Fibroblast of mammary gland (primary cell): ENCODE data around the gene KIDINS220.
A peak's percentile ranks its signal among the peaks of the same experiment; 100 is the strongest.

Experiments
- DNase-seq: peaks from one replicate; pipeline ENCODE4 v3.0.0-alpha.2; 2010; ENCODE audit warnings: low read depth
- H3K4me3 ChIP-seq: 2 replicates; pipeline ENCODE4 v1.5.1; 2011; ENCODE audit warnings: low read depth, mild to moderate bottlenecking, low read length, moderate library complexity; ENCODE audit not compliant: control insufficient read depth
- CTCF ChIP-seq: conservative IDR thresholded peaks from 2 replicates; pipeline ENCODE4 v1.5.1; 2011; ENCODE audit warnings: low read depth, low read length, inconsistent platforms; ENCODE audit not compliant: control insufficient read depth, insufficient read depth

Gene KIDINS220

DNA sequence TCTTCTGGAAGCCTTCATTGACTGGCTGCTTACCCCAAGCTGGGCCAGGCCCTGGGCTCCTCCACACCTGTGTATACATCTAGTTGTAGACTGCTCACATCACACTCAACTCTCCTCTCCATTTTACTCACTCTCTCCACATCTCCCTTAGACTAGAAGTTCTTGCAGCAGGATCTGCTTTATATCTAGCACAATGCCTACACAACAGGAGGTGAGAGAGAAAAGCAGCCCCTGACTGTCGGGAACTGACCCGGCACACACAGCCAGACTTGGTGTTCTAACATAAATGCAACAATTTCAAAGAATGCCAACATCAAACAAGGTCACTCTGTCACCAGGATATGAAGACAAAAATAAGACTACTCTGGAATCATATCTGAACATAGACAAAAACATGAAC, 5.9 kb downstream of the KIDINS220 start:
- DNase-seq = no peak
- no peak for TF ChIP-seq CTCF
- H3K4me3 ChIP-seq = no peak overlapping the region

DNA sequence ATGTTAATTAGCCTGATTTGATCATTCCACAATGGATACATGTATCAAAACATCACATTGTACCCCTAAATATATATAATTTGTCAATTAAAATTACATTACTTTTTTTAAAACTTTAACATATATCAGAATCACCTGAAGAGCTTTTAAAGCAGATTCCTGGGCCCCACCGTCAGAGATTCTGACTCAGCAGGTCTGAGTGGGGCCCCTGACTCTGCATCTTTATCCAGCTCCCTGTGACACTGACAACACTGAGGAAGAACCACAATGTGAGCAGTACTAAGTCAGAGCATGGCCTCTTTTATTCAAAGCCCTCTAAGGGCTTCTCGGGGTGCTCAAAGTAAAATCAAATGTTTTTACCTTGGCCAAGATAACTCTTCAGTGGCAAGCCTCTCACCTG, 9.7 kb downstream of the KIDINS220 start:
- no peak for DNase-seq
- TF ChIP-seq CTCF = no peak
- no peak overlapping the region for H3K4me3 ChIP-seq

- no peak overlapping the region for H3K4me3 ChIP-seq
- TF ChIP-seq CTCF = no peak
- peak; percentile 36 for DNase-seq
Observed at GRCh38 chr2:8822218-8822617, 15.2 kb downstream of the KIDINS220 start.

GRCh38 chr2:8821276-8822217, 15.9 kb downstream of the KIDINS220 start:
- no peak for TF ChIP-seq CTCF
- no peak overlapping the region for H3K4me3 ChIP-seq
- peak; percentile 82 for DNase-seq

- DNase-seq = no peak
- no peak overlapping the region for H3K4me3 ChIP-seq
- TF ChIP-seq CTCF = no peak
Observed at GRCh38 chr2:8819948-8820347, 17.5 kb downstream of the KIDINS220 start.

DNA sequence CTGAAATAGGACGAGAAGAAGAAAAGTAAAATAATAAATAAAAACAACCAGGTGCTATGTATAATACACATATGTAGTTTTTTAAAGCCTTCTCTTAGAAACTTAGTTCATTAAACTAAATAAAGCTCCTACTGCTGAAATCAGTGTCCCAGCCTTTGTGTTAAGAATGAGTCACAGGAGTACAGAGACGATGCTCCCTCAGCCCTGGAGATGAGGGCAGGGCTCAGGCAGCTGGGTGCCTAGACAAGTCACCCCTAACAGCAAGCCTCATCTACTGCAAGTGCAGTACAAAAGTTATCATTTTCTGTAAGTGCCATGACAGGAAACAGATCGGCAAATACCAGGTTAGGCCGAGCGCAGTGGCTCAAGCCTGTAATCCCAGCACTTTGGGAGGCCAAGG, 18.2 kb downstream of the KIDINS220 start:
- H3K4me3 ChIP-seq = no peak overlapping the region
- peak; percentile 53 for DNase-seq
- no peak for TF ChIP-seq CTCF

DNA sequence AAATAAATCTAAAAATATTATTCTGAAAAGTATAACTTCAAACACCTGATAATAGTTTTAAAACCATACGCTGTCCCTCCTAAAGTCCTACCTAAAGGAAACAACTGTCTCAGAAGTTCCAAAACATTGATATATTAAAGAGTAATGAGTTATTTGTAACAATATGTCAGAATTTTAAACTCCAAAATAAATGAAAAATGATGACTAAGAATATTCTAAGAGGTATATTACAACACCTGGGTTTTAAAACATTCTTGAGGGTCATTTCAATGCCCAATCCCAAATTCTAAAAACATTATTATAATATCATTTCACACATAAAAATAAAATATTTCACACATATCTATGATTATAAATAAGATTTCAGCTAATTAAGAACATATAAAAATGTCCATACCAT, 20.2 kb downstream of the KIDINS220 start:
- no peak for DNase-seq
- H3K4me3 ChIP-seq = no peak overlapping the region
- TF ChIP-seq CTCF = no peak
